Measurements from ENCODE around the gene METTL3.

DNA sequence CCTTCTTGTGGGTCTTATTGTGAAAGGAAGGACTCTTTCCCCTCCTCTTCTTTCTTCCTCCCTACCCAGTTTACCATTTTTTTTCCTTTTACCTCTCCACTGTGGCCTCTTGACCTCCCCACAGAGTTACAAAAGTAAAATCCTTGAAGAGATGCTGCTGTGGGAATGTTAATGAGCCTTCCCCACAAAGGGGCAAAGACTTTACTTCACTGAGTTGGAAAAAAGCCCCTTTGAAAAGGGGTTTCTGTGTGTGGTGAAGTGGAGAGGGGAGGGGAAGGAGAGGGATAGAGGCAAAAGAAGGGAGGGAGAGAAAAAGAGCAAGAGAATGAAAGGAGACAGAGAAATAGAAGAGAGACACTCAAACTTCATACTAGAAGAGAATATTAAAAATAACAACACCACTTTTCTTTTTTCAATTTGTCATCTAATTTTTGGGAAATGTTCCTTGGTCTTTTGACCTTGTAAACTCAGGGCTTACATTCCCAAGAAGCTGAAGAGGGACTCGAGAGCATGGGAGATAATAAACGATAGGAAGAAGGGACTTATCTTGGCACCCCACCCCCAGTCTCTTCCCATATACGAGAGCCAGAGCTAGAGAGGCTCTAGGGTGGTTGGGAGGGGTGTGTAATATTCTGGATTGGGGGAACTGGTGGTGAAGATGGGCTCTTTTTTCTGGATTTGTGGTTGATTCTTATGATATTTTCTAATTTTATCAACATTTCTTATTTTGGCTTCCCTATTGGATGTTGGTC, 28.2 kb upstream of the METTL3 start:
- TF ChIP-seq, protein P1, sequence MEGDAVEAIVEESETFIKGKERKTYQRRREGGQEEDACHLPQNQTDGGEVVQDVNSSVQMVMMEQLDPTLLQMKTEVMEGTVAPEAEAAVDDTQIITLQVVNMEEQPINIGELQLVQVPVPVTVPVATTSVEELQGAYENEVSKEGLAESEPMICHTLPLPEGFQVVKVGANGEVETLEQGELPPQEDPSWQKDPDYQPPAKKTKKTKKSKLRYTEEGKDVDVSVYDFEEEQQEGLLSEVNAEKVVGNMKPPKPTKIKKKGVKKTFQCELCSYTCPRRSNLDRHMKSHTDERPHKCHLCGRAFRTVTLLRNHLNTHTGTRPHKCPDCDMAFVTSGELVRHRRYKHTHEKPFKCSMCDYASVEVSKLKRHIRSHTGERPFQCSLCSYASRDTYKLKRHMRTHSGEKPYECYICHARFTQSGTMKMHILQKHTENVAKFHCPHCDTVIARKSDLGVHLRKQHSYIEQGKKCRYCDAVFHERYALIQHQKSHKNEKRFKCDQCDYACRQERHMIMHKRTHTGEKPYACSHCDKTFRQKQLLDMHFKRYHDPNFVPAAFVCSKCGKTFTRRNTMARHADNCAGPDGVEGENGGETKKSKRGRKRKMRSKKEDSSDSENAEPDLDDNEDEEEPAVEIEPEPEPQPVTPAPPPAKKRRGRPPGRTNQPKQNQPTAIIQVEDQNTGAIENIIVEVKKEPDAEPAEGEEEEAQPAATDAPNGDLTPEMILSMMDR (IDR thresholded peaks at IDR 0.05 in 4 of 5, conservative IDR thresholded peaks at IDR 0.05 in 1 of 5), result no peak
- no peak for TF ChIP-seq POLR2A (IDR thresholded peaks at IDR 0.05)

Data from gastrocnemius medialis (tissue), 4 donors.